ENCODE data around the gene DXO. TPM values are rescaled to one million over a fixed set of nuclear protein-coding genes. Genes with fewer than 3 reads are reported as not detected.
A peak's percentile ranks its signal among the peaks of the same experiment; 100 is the strongest.
"Not testable (repeated sequence)": the region's sequence is repeated elsewhere in the genome, so short reads cannot be mapped to it uniquely, and the experiment has no call there.

The DXO gene
- total RNA-seq, 4 donors from 2014 or later: 15.1 to 47.9 (median 24.1) TPM

DNA sequence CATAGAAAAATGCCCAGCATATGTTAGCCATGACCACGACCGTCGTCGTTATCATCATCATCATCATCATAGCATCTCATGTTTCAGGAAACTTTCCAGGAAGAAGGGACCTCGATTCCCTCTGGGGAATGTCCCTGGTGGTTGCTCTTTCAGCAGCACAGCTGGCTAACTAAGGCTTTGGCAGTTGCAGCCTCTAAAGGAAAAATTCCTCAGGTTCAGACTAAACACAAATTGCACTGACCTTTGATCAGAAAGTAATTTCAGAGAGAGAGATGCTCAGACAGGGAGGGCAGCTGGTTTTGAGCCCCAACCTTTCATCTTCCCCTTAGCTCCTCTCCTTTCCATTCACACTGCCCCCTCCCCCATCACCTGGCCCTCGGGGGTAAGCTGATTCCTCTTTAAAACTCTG lies 31.7 kb downstream of the DXO start:
- Histone ChIP-seq H3K9me3 (no peaks in the 10 kb centered on the region), H3K4me1 (peaks cover 0 to 8% (median 1%) of the 10 kb centered on the region in 4 donors), H3K36me3 (no peaks in the 10 kb centered on the region), H3K4me3 (no peak overlapping the region), H3K27me3 (no peaks in the 10 kb centered on the region), H3K27ac (no peak overlapping the region)
- TF ChIP-seq, protein P1, sequence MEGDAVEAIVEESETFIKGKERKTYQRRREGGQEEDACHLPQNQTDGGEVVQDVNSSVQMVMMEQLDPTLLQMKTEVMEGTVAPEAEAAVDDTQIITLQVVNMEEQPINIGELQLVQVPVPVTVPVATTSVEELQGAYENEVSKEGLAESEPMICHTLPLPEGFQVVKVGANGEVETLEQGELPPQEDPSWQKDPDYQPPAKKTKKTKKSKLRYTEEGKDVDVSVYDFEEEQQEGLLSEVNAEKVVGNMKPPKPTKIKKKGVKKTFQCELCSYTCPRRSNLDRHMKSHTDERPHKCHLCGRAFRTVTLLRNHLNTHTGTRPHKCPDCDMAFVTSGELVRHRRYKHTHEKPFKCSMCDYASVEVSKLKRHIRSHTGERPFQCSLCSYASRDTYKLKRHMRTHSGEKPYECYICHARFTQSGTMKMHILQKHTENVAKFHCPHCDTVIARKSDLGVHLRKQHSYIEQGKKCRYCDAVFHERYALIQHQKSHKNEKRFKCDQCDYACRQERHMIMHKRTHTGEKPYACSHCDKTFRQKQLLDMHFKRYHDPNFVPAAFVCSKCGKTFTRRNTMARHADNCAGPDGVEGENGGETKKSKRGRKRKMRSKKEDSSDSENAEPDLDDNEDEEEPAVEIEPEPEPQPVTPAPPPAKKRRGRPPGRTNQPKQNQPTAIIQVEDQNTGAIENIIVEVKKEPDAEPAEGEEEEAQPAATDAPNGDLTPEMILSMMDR (IDR thresholded peaks at IDR 0.05): no peak
- TF ChIP-seq POLR2A (IDR thresholded peaks at IDR 0.05): no peak
- DNase-seq: peak in 1 of 3 donors; percentile 9

DNA sequence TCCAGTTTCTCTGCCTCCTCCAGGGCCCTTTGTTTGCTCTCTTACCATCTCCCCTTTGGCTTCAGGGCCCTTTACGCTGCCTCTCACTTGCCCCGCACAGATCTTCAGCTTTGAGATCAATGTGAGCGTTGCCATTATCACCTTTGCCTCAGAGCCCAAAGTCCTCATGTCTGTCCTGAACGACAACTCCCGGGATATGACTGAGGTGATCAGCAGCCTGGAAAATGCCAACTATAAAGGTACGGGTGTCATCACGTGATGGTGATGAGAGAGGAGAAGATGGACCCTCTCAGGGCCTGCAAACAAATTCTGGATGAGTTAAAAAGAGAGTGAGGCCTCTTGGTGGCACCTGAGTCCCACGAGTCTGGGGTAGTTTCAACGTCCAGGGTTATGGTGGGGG lies 36.1 kb downstream of the DXO start:
- no peaks in the 10 kb centered on the region for H3K27me3 ChIP-seq
- H3K27ac ChIP-seq: no peak overlapping the region
- H3K4me1 ChIP-seq: no peaks in the 10 kb centered on the region
- no peaks in the 10 kb centered on the region for H3K36me3 ChIP-seq
- no peak overlapping the region for H3K4me3 ChIP-seq
- DNase-seq: no peak
- no peaks in the 10 kb centered on the region for H3K9me3 ChIP-seq
- TF ChIP-seq, protein P1 (IDR thresholded peaks at IDR 0.05): no peak
- TF ChIP-seq POLR2A (IDR thresholded peaks at IDR 0.05): no peak

DNA sequence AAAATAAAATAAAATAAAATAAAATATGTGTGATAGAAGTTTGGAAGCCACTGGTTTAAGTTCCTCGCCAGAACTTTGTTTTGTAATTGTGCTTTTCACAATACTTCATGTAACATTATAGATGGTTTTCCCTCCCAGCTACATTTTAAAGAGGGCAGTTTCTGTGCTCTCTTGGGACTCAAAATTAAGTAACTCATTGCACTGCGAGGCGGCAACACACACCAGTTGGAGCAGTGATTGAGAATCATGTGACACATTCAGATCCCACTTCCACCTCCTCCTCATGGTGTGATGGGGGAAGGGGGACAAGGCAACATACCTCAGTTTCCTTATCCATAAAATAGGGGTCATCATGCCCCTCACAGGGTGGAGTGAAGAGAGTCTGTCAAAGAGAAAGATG lies 36.9 kb downstream of the DXO start:
- H3K27ac ChIP-seq: no peak overlapping the region
- H3K36me3 ChIP-seq: no peaks in the 10 kb centered on the region
- no peak overlapping the region for H3K4me3 ChIP-seq
- H3K27me3 ChIP-seq: no peaks in the 10 kb centered on the region
- no peaks in the 10 kb centered on the region for H3K4me1 ChIP-seq
- TF ChIP-seq POLR2A (IDR thresholded peaks at IDR 0.05): no peak
- TF ChIP-seq, protein P1 (IDR thresholded peaks at IDR 0.05): no peak
- DNase-seq: no peak
- H3K9me3 ChIP-seq: no peaks in the 10 kb centered on the region

DNA sequence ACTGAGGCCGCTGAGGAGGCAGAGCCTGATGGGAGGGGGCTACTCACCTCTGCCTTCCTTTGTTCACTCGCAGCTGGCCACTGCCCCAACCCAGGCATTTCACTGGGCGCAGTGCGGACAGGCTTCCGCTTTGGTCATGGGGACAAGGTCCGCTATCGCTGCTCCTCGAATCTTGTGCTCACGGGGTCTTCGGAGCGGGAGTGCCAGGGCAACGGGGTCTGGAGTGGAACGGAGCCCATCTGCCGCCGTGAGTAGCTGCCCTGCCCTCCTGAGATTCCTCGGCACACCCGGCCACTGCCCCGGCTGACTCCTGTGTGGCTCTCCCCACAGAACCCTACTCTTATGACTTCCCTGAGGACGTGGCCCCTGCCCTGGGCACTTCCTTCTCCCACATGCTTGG lies 38.4 kb downstream of the DXO start:
- H3K36me3 ChIP-seq: no peaks in the 10 kb centered on the region
- H3K4me3 ChIP-seq: no peak overlapping the region
- no peaks in the 10 kb centered on the region for H3K9me3 ChIP-seq
- DNase-seq: peak in 1 of 3 donors; percentile 43
- H3K27me3 ChIP-seq: no peaks in the 10 kb centered on the region
- TF ChIP-seq, protein P1 (IDR thresholded peaks at IDR 0.05): no peak
- no peak for TF ChIP-seq POLR2A (IDR thresholded peaks at IDR 0.05)
- H3K27ac ChIP-seq: no peak overlapping the region
- H3K4me1 ChIP-seq: no peaks in the 10 kb centered on the region

DNA sequence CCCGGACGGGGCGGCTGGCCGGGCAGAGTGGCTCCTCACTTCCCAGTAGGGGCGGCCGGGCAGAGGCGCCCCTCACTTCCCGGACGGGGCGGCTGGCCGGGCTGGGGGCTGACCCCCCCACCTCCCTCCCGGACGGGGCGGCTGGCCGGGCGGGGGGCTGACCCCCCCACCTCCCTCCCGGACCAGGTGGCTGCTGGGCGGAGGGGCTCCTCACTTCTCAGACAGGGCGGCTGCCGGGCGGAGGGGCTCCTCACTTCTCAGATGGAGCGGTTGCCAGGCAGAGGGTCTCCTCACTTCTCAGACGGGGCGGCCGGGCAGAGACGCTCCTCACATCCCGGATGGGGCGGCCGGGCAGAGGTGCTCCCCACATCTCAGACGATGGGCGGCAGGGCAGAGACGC lies 39.8 kb downstream of the DXO start:
- H3K27ac ChIP-seq, H3K9me3 ChIP-seq, H3K36me3 ChIP-seq, H3K4me1 ChIP-seq, H3K4me3 ChIP-seq, H3K27me3 ChIP-seq, DNase-seq: not testable (repeated sequence)

DNA sequence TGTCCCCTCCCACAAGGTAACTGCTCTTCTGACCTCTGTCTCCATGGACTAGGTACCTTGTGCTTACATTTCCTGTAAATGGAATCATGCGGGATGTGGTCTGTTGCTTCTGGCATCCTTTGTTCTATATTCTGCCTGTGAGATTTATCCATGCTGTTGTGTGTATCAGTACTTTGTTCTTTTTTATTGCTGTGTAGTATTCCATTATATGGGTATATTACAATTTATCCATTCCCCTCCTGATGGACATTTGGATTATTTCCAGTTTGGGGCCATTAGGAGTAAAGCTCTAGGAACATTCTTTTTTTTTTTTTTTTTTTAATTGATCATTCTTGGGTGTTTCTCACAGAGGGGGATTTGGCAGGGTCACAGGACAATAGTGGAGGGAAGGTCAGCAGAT lies 41.0 kb downstream of the DXO start:
- no peak for DNase-seq
- Histone ChIP-seq H3K4me1 (no peaks in the 10 kb centered on the region), H3K36me3 (no peaks in the 10 kb centered on the region), H3K27ac (no peak overlapping the region), H3K4me3 (no peak overlapping the region), H3K27me3 (no peaks in the 10 kb centered on the region), H3K9me3 (no peaks in the 10 kb centered on the region)
- TF ChIP-seq, protein P1 (IDR thresholded peaks at IDR 0.05): no peak
- TF ChIP-seq POLR2A (IDR thresholded peaks at IDR 0.05): no peak
